AG04449 (cell line): ENCODE data around the gene AHI1.

Experiments
- CTCF ChIA-PET: fragments of 350-600 bp; formaldehyde crosslinking; extraction: SDS; loops from one replicate; lab custom pipeline; 2021; ENCODE audit warnings: antibody characterized with exemption; lab: Yijun Ruan, JAX
- POLR2A ChIA-PET: fragments of 400-600, 350-600 bp; formaldehyde crosslinking; extraction: SDS; loops from one replicate; lab custom pipeline; 2020; ENCODE audit warnings: antibody characterized with exemption, inconsistent platforms; lab: Yijun Ruan, JAX
- DNase-seq: peaks from one replicate; pipeline ENCODE4 v3.0.0-alpha.2; 2010; ENCODE audit warnings: low read depth, low spot score
- H3K4me3 ChIP-seq: 2 replicates; pipeline ENCODE4 v1.5.1; 2011; ENCODE audit warnings: low read depth, mild to moderate bottlenecking, control low read depth, low read length
- TF ChIP-seq, protein P1 (sequence below): IDR thresholded peaks from one replicate; pipeline ENCODE4 v1.5.1; 2011; ENCODE audit warnings: mild to moderate bottlenecking, moderate library complexity, low read length, control low read depth, inconsistent platforms; ENCODE audit not compliant: insufficient read depth; ENCODE audit errors: missing control alignments

AHI1 gene

DNA sequence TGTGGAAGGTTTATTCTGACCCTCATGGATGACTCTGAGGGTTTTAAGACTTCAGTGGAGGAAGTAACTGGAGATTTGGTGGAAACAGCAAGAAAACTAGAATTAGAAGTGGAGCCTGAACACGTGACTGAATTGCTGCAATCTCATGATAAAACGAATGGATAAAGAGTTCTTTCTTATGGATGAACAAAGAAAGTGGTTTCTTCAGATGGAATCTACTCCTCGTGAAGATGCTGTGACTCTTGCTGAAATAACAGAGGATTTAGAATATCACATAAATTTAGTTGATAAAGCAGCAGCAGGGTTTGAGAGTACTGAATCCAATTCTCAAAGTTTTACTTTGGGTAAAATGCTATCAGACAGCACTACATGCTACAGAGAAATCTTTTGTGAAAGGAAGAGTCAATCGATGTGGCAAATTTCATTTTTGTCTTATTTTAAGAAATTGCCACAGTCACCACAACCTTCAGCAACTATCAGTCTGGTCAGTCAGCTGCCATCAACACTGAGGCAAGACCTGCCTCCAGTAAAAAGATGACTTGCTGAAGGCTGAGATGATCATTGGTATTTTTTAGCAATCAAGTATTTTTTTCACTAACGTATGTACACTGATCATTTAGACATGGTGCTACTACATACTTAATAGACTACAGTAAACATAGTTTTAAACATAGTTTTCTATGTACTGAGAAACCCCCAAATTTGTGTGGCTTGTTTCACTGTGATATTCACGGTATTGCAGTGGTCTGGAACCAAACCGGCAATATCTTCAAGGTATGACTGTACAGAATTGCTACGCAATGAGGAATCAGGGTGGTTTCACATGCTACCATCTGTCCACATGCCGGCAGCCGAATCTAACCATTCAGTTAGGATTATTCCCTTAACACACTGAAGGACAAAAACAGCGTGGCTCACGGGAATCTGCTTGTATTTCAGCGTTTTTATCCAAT, 167.4 kb downstream of the AHI1 start:
- ChIA-PET CTCF (no interaction called here), POLR2A (no interaction called here)
- H3K4me3 ChIP-seq, result no peak overlapping the region
- no peak for DNase-seq
- TF ChIP-seq, protein P1, sequence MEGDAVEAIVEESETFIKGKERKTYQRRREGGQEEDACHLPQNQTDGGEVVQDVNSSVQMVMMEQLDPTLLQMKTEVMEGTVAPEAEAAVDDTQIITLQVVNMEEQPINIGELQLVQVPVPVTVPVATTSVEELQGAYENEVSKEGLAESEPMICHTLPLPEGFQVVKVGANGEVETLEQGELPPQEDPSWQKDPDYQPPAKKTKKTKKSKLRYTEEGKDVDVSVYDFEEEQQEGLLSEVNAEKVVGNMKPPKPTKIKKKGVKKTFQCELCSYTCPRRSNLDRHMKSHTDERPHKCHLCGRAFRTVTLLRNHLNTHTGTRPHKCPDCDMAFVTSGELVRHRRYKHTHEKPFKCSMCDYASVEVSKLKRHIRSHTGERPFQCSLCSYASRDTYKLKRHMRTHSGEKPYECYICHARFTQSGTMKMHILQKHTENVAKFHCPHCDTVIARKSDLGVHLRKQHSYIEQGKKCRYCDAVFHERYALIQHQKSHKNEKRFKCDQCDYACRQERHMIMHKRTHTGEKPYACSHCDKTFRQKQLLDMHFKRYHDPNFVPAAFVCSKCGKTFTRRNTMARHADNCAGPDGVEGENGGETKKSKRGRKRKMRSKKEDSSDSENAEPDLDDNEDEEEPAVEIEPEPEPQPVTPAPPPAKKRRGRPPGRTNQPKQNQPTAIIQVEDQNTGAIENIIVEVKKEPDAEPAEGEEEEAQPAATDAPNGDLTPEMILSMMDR, result no peak

GRCh38 chr6:135328136-135328535, 169.4 kb downstream of the AHI1 start:
- TF ChIP-seq, protein P1, result no peak
- DNase-seq, result no peak
- CTCF ChIA-PET, result no interaction called here
- POLR2A ChIA-PET, result no interaction called here
- H3K4me3 ChIP-seq, result no peak overlapping the region

- CTCF ChIA-PET, result no interaction called here
- POLR2A ChIA-PET, result no interaction called here
- no peak overlapping the region for H3K4me3 ChIP-seq
- TF ChIP-seq, protein P1, result no peak
- no peak for DNase-seq
These were observed 171.7 kb downstream of the AHI1 start for GRCh38 chr6:135325624-135326424.

DNA sequence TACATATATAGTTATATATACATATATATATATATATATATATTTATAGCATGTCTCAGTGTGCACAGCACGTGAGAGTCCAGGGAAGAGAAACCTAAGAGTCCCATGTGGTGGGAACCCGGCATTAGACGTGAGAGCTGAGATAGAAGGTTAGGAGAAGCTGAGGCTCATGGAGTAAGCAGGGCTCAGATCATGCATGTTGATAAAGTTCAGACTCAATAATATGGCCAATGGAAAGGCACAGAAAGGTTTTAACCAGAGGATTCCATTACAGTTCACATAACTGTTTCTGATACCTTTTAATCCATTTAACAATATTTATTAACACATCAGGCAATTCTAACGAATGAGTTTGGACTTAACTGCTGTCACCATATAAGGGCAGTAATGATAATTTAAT, 173.0 kb downstream of the AHI1 start:
- no peak for DNase-seq
- no peak overlapping the region for H3K4me3 ChIP-seq
- TF ChIP-seq, protein P1, result no peak
- POLR2A ChIA-PET, result no interaction called here
- CTCF ChIA-PET, result no interaction called here

DNA sequence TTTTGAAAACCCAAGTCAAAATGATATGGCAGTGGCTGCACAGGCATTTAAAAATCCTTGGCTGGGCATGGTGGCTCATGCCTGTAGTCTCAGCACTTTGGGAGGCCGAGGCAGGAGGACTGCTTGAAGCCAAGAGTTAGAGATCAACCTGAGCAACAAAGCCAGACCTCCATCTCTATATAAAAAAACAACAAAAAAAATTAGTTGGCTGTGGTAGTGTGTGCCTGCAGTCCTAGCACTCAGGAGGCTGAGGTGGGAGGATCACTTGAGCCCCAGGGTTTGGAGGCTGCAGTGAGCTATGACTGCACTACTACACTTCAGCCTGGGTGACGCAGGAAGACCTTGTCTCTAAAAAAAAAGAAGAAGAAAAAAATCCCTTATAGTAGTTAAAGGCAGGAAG, 173.6 kb downstream of the AHI1 start:
- no peak overlapping the region for H3K4me3 ChIP-seq
- no peak for DNase-seq
- ChIA-PET CTCF (no interaction called here), POLR2A (no interaction called here)
- TF ChIP-seq, protein P1, result no peak

DNA sequence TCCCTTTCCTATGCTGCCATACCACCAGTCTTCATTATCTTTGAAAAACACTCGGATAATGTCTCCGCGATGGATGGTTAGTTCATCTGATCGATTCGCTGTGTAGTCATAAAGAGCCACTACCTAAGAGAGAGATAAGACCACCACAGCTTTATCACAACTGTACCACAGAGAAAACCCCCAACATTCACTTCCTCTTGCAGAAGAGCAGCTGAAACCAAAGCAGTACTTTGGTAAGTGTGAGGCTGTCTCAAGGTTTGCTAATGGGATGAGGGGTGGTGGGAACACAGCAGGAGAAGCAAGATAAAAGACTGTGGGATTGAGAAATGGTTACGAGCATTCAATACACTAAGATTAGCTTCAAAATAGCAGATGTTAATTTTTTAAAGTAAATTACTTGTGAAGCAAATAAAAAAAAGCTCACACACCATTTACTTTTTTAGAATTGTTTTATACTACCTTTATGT, 174.3 kb downstream of the AHI1 start:
- DNase-seq, result no peak
- ChIA-PET CTCF (no interaction called here), POLR2A (no interaction called here)
- TF ChIP-seq, protein P1, result no peak
- no peak overlapping the region for H3K4me3 ChIP-seq
